ENCODE data around the gene C17orf67.

C17orf67 gene

DNA sequence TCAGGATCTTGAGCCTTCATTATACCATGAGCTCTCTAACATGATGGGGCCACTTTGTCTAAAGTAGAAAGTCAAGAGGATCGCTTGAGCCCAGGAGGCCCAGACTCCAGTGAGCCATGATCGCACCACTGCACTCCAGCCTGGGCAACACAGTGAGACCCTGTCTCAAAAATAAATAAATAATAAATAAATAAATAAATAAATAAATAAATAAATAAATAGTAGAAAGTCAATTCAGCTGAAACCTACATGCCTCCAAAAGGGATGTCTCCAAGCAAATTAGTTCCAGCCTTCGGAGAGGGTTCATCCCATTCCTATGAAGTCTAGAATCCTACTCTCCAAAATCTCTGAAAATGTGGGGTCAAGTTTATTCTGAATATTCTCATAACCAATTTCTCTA is 26.0 kb downstream of the C17orf67 start:
- H2AK5ac ChIP-seq (ENCODE audit: low read length), result no peak overlapping the region
- H4K8ac ChIP-seq (ENCODE audit: low read depth, low read length), result no peak overlapping the region
- no peak overlapping the region for H3K4me3 ChIP-seq (ENCODE audit: low read length)
- H3K27ac ChIP-seq (ENCODE audit: low read depth, low read length), result no peak overlapping the region
- no peak overlapping the region for H3K18ac ChIP-seq (ENCODE audit: low read length)
- no peak overlapping the region for H3K9ac ChIP-seq (ENCODE audit: low read length)
- no peak overlapping the region for H3K56ac ChIP-seq (ENCODE audit: low read length)
- H2BK5ac ChIP-seq (ENCODE audit: low read length), result no peak overlapping the region
- no peaks in the 10 kb centered on the region for H3K4me1 ChIP-seq (ENCODE audit: control insufficient read depth, low read depth, low read length)
- H3K4ac ChIP-seq (ENCODE audit: low read depth, low read length), result no peak overlapping the region
- no peak overlapping the region for H2BK15ac ChIP-seq (replicated peaks; ENCODE audit: low read depth)
- H3K23ac ChIP-seq (ENCODE audit: low read length), result no peak overlapping the region
- no peaks in the 10 kb centered on the region for H3K79me2 ChIP-seq (ENCODE audit: control insufficient read depth, insufficient read depth, low read length)
- no peak overlapping the region for H3K4me2 ChIP-seq (ENCODE audit: low read length)
- H2BK120ac ChIP-seq (ENCODE audit: low read depth, low read length), result no peak overlapping the region
- H3K36me3 ChIP-seq (ENCODE audit: control insufficient read depth, insufficient read depth, low read length), result no peaks in the 10 kb centered on the region
- no peaks in the 10 kb centered on the region for H3K79me1 ChIP-seq (ENCODE audit: low read length)
- DNase-seq, result no peak
- no peaks in the 10 kb centered on the region for H3K27me3 ChIP-seq (ENCODE audit: insufficient read depth, low read length, poor library complexity)
- WGBS (ENCODE audit: extremely low coverage, insufficient coverage, low lambda C conversion rate), result no CpG with 5 or more reads among the region's 3 CpGs
- no peak overlapping the region for H4K5ac ChIP-seq (ENCODE audit: low read length)

DNA sequence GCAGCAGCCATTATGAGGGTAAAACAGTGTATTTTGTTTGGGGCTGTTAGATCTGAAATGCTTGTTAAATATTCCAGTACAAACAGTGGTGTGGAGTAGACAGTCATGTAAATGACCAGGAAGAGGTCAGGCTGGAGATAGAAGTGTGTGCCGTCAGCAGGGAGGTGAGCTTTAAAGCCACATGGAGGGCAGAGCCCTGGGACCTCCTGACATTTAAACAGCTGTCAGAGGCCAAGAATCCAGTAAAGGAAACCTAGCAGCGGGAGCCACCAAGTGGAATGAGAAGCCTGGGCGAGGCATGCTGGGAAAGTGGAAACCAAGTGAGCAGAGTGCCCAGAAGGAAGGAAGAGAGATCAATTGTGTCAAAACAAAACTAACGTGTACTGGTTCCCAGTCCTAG is 26.8 kb downstream of the C17orf67 start:
- WGBS (ENCODE audit: extremely low coverage, insufficient coverage, low lambda C conversion rate), result no CpG with 5 or more reads among the region's 4 CpGs
- no peak overlapping the region for H2BK5ac ChIP-seq (ENCODE audit: low read length)

DNA sequence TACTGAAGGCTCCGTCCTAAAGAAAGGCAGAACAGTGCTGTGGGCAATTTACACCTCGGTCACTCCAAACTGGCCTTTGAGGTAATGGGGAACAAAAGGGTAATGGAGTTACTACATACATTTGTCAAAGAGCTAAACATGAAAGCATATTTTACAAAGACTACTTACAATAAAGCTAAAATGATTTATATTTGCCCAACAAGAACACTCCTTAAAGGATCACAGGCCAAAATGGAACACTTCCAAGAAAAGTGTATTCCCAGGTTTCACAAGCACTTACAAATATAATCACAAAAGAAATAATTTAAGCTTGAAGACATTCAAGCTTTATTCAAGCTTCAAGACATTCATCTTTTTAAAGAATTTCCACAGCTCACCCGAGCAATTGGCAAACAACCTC is 29.3 kb downstream of the C17orf67 start:
- Histone ChIP-seq H2AK5ac (ENCODE audit: low read length) (no peak overlapping the region), H3K23ac (ENCODE audit: low read length) (no peak overlapping the region), H3K56ac (ENCODE audit: low read length) (no peak overlapping the region), H2BK15ac (replicated peaks; ENCODE audit: low read depth) (no peak overlapping the region), H4K5ac (ENCODE audit: low read length) (no peak overlapping the region), H3K79me1 (ENCODE audit: low read length) (no peaks in the 10 kb centered on the region), H3K27me3 (ENCODE audit: insufficient read depth, low read length, poor library complexity) (no peaks in the 10 kb centered on the region), H3K9ac (ENCODE audit: low read length) (no peak overlapping the region), H3K18ac (ENCODE audit: low read length) (no peak overlapping the region), H3K79me2 (ENCODE audit: control insufficient read depth, insufficient read depth, low read length) (no peaks in the 10 kb centered on the region), H3K4me3 (ENCODE audit: low read length) (no peak overlapping the region), H3K36me3 (ENCODE audit: control insufficient read depth, insufficient read depth, low read length) (no peaks in the 10 kb centered on the region), H3K4me2 (ENCODE audit: low read length) (no peak overlapping the region), H3K4me1 (ENCODE audit: control insufficient read depth, low read depth, low read length) (no peaks in the 10 kb centered on the region), H4K8ac (ENCODE audit: low read depth, low read length) (no peak overlapping the region), H3K27ac (ENCODE audit: low read depth, low read length) (no peak overlapping the region), H2BK5ac (ENCODE audit: low read length) (no peak overlapping the region), H3K4ac (ENCODE audit: low read depth, low read length) (no peak overlapping the region), H2BK120ac (ENCODE audit: low read depth, low read length) (no peak overlapping the region)
- WGBS (ENCODE audit: extremely low coverage, insufficient coverage, low lambda C conversion rate), result no CpG with 5 or more reads among the region's 3 CpGs
- no peak for DNase-seq

More for the DNA sequence above, 26.8 kb downstream of the C17orf67 start:
- H3K9ac ChIP-seq (ENCODE audit: low read length), result no peak overlapping the region
- no peak overlapping the region for H3K23ac ChIP-seq (ENCODE audit: low read length)
- no peak for DNase-seq
- H3K27me3 ChIP-seq (ENCODE audit: insufficient read depth, low read length, poor library complexity), result no peaks in the 10 kb centered on the region
- no peak overlapping the region for H4K8ac ChIP-seq (ENCODE audit: low read depth, low read length)
- H3K79me2 ChIP-seq (ENCODE audit: control insufficient read depth, insufficient read depth, low read length), result no peaks in the 10 kb centered on the region
- H4K5ac ChIP-seq (ENCODE audit: low read length), result no peak overlapping the region
- no peak overlapping the region for H3K56ac ChIP-seq (ENCODE audit: low read length)
- H2BK15ac ChIP-seq (replicated peaks; ENCODE audit: low read depth), result no peak overlapping the region
- H3K27ac ChIP-seq (ENCODE audit: low read depth, low read length), result no peak overlapping the region
- H3K4me1 ChIP-seq (ENCODE audit: control insufficient read depth, low read depth, low read length), result no peaks in the 10 kb centered on the region
- no peak overlapping the region for H3K4me3 ChIP-seq (ENCODE audit: low read length)
- no peaks in the 10 kb centered on the region for H3K79me1 ChIP-seq (ENCODE audit: low read length)
- H3K18ac ChIP-seq (ENCODE audit: low read length), result no peak overlapping the region
- no peak overlapping the region for H2BK120ac ChIP-seq (ENCODE audit: low read depth, low read length)
- no peaks in the 10 kb centered on the region for H3K36me3 ChIP-seq (ENCODE audit: control insufficient read depth, insufficient read depth, low read length)
- no peak overlapping the region for H2AK5ac ChIP-seq (ENCODE audit: low read length)
- H3K4ac ChIP-seq (ENCODE audit: low read depth, low read length), result no peak overlapping the region
- H3K4me2 ChIP-seq (ENCODE audit: low read length), result no peak overlapping the region

DNA sequence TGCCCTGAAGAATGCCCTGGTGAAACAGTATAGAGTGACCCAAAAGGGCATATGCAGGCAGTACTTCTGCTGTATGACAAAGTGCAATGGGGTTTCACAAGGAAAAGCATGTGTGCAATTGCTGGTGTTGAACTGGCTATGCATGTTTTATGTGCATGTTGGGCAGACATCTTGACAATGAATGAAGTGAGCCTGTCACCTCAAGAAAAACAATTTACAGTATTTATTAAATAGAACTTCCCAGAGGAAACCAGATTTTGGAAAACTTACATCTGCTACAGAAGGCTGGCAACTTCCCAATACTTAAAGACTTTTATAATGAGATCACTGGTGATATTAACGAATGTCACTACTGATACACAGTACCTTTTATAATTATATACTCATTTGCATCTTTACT is 30.6 kb downstream of the C17orf67 start:
- H3K4me1 ChIP-seq (ENCODE audit: control insufficient read depth, low read depth, low read length), result no peaks in the 10 kb centered on the region
- no peak overlapping the region for H3K27ac ChIP-seq (ENCODE audit: low read depth, low read length)
- H2AK5ac ChIP-seq (ENCODE audit: low read length), result no peak overlapping the region
- no peaks in the 10 kb centered on the region for H3K27me3 ChIP-seq (ENCODE audit: insufficient read depth, low read length, poor library complexity)
- no peak overlapping the region for H2BK5ac ChIP-seq (ENCODE audit: low read length)
- no peak overlapping the region for H3K4me3 ChIP-seq (ENCODE audit: low read length)
- no peak overlapping the region for H3K23ac ChIP-seq (ENCODE audit: low read length)
- DNase-seq, result no peak
- H3K9ac ChIP-seq (ENCODE audit: low read length), result no peak overlapping the region
- H3K79me2 ChIP-seq (ENCODE audit: control insufficient read depth, insufficient read depth, low read length), result no peaks in the 10 kb centered on the region
- H3K4me2 ChIP-seq (ENCODE audit: low read length), result no peak overlapping the region
- no peak overlapping the region for H3K18ac ChIP-seq (ENCODE audit: low read length)
- no peak overlapping the region for H4K8ac ChIP-seq (ENCODE audit: low read depth, low read length)
- H3K56ac ChIP-seq (ENCODE audit: low read length), result no peak overlapping the region
- no peak overlapping the region for H2BK120ac ChIP-seq (ENCODE audit: low read depth, low read length)
- H3K79me1 ChIP-seq (ENCODE audit: low read length), result no peaks in the 10 kb centered on the region
- no peak overlapping the region for H2BK15ac ChIP-seq (replicated peaks; ENCODE audit: low read depth)
- no peaks in the 10 kb centered on the region for H3K36me3 ChIP-seq (ENCODE audit: control insufficient read depth, insufficient read depth, low read length)
- H3K4ac ChIP-seq (ENCODE audit: low read depth, low read length), result no peak overlapping the region
- H4K5ac ChIP-seq (ENCODE audit: low read length), result no peak overlapping the region
- no CpG with 5 or more reads among the region's 1 CpG for WGBS (ENCODE audit: extremely low coverage, insufficient coverage, low lambda C conversion rate)

- H3K36me3 ChIP-seq (ENCODE audit: control insufficient read depth, insufficient read depth, low read length), result no peaks in the 10 kb centered on the region
- H2AK5ac ChIP-seq (ENCODE audit: low read length), result no peak overlapping the region
- no peaks in the 10 kb centered on the region for H3K27me3 ChIP-seq (ENCODE audit: insufficient read depth, low read length, poor library complexity)
Measured at GRCh38 chr17:56801459-56802178, 32.1 kb downstream of the C17orf67 start.

DNA sequence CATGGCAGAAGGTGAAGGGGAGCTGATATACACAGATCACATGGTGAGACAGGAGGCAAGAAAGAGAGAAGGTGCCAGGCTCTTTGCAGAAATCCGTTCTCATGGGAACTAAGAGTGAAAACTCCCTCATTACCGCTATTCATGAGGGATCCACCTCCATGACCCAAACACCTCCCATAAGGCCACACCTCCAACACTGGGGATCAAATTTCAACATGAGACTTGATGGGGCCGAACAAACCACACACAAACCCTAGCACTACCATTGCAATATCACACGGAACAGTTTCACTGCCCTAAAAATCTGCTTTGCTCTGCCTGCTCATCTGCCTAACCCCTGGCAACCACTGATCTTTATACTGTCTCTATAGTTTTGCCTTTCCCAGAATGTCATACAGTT is 34.8 kb downstream of the C17orf67 start:
- Histone ChIP-seq H3K79me1 (ENCODE audit: low read length) (no peaks in the 10 kb centered on the region), H2BK120ac (ENCODE audit: low read depth, low read length) (no peak overlapping the region), H3K4me2 (ENCODE audit: low read length) (no peak overlapping the region), H2BK5ac (ENCODE audit: low read length) (no peak overlapping the region), H3K4me3 (ENCODE audit: low read length) (no peak overlapping the region), H3K4ac (ENCODE audit: low read depth, low read length) (no peak overlapping the region), H3K18ac (ENCODE audit: low read length) (no peak overlapping the region), H4K5ac (ENCODE audit: low read length) (no peak overlapping the region), H3K9ac (ENCODE audit: low read length) (no peak overlapping the region), H2BK15ac (replicated peaks; ENCODE audit: low read depth) (no peak overlapping the region), H3K36me3 (ENCODE audit: control insufficient read depth, insufficient read depth, low read length) (no peaks in the 10 kb centered on the region), H3K79me2 (ENCODE audit: control insufficient read depth, insufficient read depth, low read length) (no peaks in the 10 kb centered on the region), H3K27ac (ENCODE audit: low read depth, low read length) (no peak overlapping the region), H3K23ac (ENCODE audit: low read length) (no peak overlapping the region), H2AK5ac (ENCODE audit: low read length) (no peak overlapping the region), H3K56ac (ENCODE audit: low read length) (no peak overlapping the region), H4K8ac (ENCODE audit: low read depth, low read length) (no peak overlapping the region), H3K4me1 (ENCODE audit: control insufficient read depth, low read depth, low read length) (no peaks in the 10 kb centered on the region), H3K27me3 (ENCODE audit: insufficient read depth, low read length, poor library complexity) (no peaks in the 10 kb centered on the region)
- no CpG with 5 or more reads among the region's 4 CpGs for WGBS (ENCODE audit: extremely low coverage, insufficient coverage, low lambda C conversion rate)
- DNase-seq, result peak; percentile 73

More at GRCh38 chr17:56801459-56802178, 32.1 kb downstream of the C17orf67 start:
- Histone ChIP-seq H4K8ac (ENCODE audit: low read depth, low read length) (no peak overlapping the region), H4K5ac (ENCODE audit: low read length) (no peak overlapping the region), H3K56ac (ENCODE audit: low read length) (no peak overlapping the region), H3K4me1 (ENCODE audit: control insufficient read depth, low read depth, low read length) (no peaks in the 10 kb centered on the region), H3K4me3 (ENCODE audit: low read length) (no peak overlapping the region), H3K79me1 (ENCODE audit: low read length) (no peaks in the 10 kb centered on the region), H3K4ac (ENCODE audit: low read depth, low read length) (no peak overlapping the region), H3K9ac (ENCODE audit: low read length) (no peak overlapping the region), H3K23ac (ENCODE audit: low read length) (no peak overlapping the region), H3K27ac (ENCODE audit: low read depth, low read length) (no peak overlapping the region), H3K18ac (ENCODE audit: low read length) (no peak overlapping the region), H3K79me2 (ENCODE audit: control insufficient read depth, insufficient read depth, low read length) (no peaks in the 10 kb centered on the region), H2BK5ac (ENCODE audit: low read length) (no peak overlapping the region), H2BK120ac (ENCODE audit: low read depth, low read length) (no peak overlapping the region), H2BK15ac (replicated peaks; ENCODE audit: low read depth) (no peak overlapping the region), H3K4me2 (ENCODE audit: low read length) (no peak overlapping the region)
- no peak for DNase-seq
- no CpG with 5 or more reads among the region's 4 CpGs for whole genome bisulfite sequencing (ENCODE audit: extremely low coverage, insufficient coverage, low lambda C conversion rate)

All from mesendoderm (in vitro differentiated cells).